Stimulated activated CD4-positive, alpha-beta T cell treated with anti-CD3 and anti-CD28 coated beads, TNF-alpha, amount 100 ng/mL, for 24 hours (primary cell): ENCODE measurements around the gene CELF1.
A peak's percentile ranks its signal among the peaks of the same experiment; 100 is the strongest.

Experiments
- DNase-seq, 3 experiments: peaks; one replicate each; pipeline ENCODE4 v3.0.0-alpha.2; 2020; ENCODE audit warnings: low read depth in 3 of 3

The CELF1 gene

GRCh38 chr11:47447906-47448305, 105.0 kb downstream of the CELF1 start:
- DNase-seq = no peak

GRCh38 chr11:47446833-47447232, 106.1 kb downstream of the CELF1 start:
- DNase-seq = no peak

GRCh38 chr11:47445840-47446239, 107.1 kb downstream of the CELF1 start:
- no peak for DNase-seq

GRCh38 chr11:47443817-47444216, 109.1 kb downstream of the CELF1 start:
- DNase-seq = no peak

GRCh38 chr11:47443028-47443700, 109.8 kb downstream of the CELF1 start:
- DNase-seq = no peak

- no peak for DNase-seq
Measured at GRCh38 chr11:47442514-47442913, 110.4 kb downstream of the CELF1 start.

- no peak for DNase-seq
Measured at GRCh38 chr11:47441421-47441820, 111.5 kb downstream of the CELF1 start.

- DNase-seq = no peak
Measured at GRCh38 chr11:47440054-47440476, 112.9 kb downstream of the CELF1 start.

GRCh38 chr11:47438721-47439120, 114.2 kb downstream of the CELF1 start:
- DNase-seq = no peak

- DNase-seq = no peak
Measured at GRCh38 chr11:47437746-47438418, 115.0 kb downstream of the CELF1 start.

GRCh38 chr11:47437218-47437745, 115.7 kb downstream of the CELF1 start:
- no peak for DNase-seq

- no peak for DNase-seq
Measured at GRCh38 chr11:47436726-47437125, 116.2 kb downstream of the CELF1 start.

- DNase-seq = no peak
Measured at GRCh38 chr11:47435687-47436086, 117.2 kb downstream of the CELF1 start.

GRCh38 chr11:47434011-47434786, 118.7 kb downstream of the CELF1 start:
- no peak for DNase-seq

- no peak for DNase-seq
Measured at GRCh38 chr11:47433157-47433556, 119.8 kb downstream of the CELF1 start.

- DNase-seq = no peak
Measured at GRCh38 chr11:47431356-47432083, 121.4 kb downstream of the CELF1 start.

GRCh38 chr11:47430524-47430923, 122.4 kb downstream of the CELF1 start:
- no peak for DNase-seq

GRCh38 chr11:47426062-47426956, 126.6 kb downstream of the CELF1 start, which contains the start of gene PSMC3:
PSMC3 (minus strand) TSS chr11:47426439; CDS start chr11:47426279, 160 bp downstream.
- peak; percentile 98 to 99 (median 99) for DNase-seq

- DNase-seq = no peak
Measured at GRCh38 chr11:47425611-47426010, 127.3 kb downstream of the CELF1 start.

- no peak for DNase-seq
Measured at GRCh38 chr11:47418454-47419259, 134.3 kb downstream of the CELF1 start.
